HepG2 (cell line): ENCODE results near the gene LENEP. TPM values are rescaled to one million over a fixed set of nuclear protein-coding genes. Genes with fewer than 3 reads are reported as not detected.

ENCODE experiments used
- AHDC1 ChIP-seq: sonication (generic); formaldehyde crosslinking; IDR thresholded peaks from 2 replicates; pipeline ENCODE4 v1.5.1; 2020; ENCODE audit warnings: mild to moderate bottlenecking, missing genetic modification reagents, borderline replicate concordance
- CCAR2 ChIP-seq: fragments of 200-400 bp; formaldehyde crosslinking; optimal IDR thresholded peaks from 2 replicates; pipeline ENCODE3; 2018; ENCODE audit warnings: low read depth, mild to moderate bottlenecking, low read length, moderate library complexity
- DRAP1 ChIP-seq: IDR thresholded peaks from 2 replicates; pipeline ENCODE4 v1.6.1; 2016; ENCODE audit warnings: missing genetic modification reagents, missing compliant biosample characterization
- EEA1 ChIP-seq: sonication (generic); formaldehyde crosslinking; IDR thresholded peaks from 2 replicates; pipeline ENCODE4 v1.5.1; 2020; ENCODE audit warnings: mild to moderate bottlenecking, missing genetic modification reagents, borderline replicate concordance
- EP300 ChIP-seq, 3 experiments: sonication (generic) in 1 of 3; formaldehyde crosslinking in 1 of 3; IDR thresholded peaks; 2 replicates each; pipeline versions ENCODE4 v1.5.1 to v1.6.1; 2011 to 2020; ENCODE audit warnings: low read depth in 2 of 3, low read length in 2 of 3, borderline replicate concordance in 1 of 3, improper control_type of control experiment in 1 of 3, mild to moderate bottlenecking in 1 of 3, missing genetic modification reagents in 1 of 3, moderate library complexity in 1 of 3
- GATAD1 ChIP-seq: IDR thresholded peaks from 2 replicates; pipeline ENCODE4 v1.6.1; 2016; ENCODE audit warnings: missing genetic modification reagents, missing compliant biosample characterization
- HDAC2 ChIP-seq: sonication (generic); formaldehyde crosslinking; IDR thresholded peaks from 2 replicates; pipeline ENCODE4 v1.4.0; 2020; ENCODE audit warnings: missing genetic modification reagents
- KMT2A ChIP-seq: sonication (generic); formaldehyde crosslinking; IDR thresholded peaks from 2 replicates; pipeline ENCODE4 v1.4.0; 2020; ENCODE audit warnings: missing genetic modification reagents
- MAFK ChIP-seq, 2 experiments: IDR thresholded peaks in 1 of 2; conservative IDR thresholded peaks in 1 of 2; 2 replicates each; pipeline ENCODE4 v1.6.1; 2011; ENCODE audit warnings: improper control_type of control experiment in 2 of 2, low read length in 2 of 2
- NFYC ChIP-seq: IDR thresholded peaks from 2 replicates; pipeline ENCODE4 v1.6.1; 2016; ENCODE audit warnings: missing genetic modification reagents, missing compliant biosample characterization
- NR2F2 ChIP-seq: IDR thresholded peaks from 2 replicates; pipeline ENCODE4 v1.6.1; 2012; ENCODE audit warnings: low read depth, inconsistent platforms, borderline replicate concordance
- SKI ChIP-seq: fragments of 450-650 bp; IDR thresholded peaks from one replicate; pipeline ENCODE4 v1.6.1; 2018; ENCODE audit warnings: mild to moderate bottlenecking; ENCODE audit not compliant: partially characterized antibody
- SP5 ChIP-seq: IDR thresholded peaks from 2 replicates; pipeline ENCODE4 v1.6.1; 2016; ENCODE audit warnings: low read depth, borderline replicate concordance
- STAT5B ChIP-seq: sonication (generic); formaldehyde crosslinking; IDR thresholded peaks from 2 replicates; pipeline ENCODE4 v1.4.0; 2020; ENCODE audit warnings: missing genetic modification reagents
- ZFAT ChIP-seq: sonication (generic); formaldehyde crosslinking; conservative IDR thresholded peaks from 2 replicates; pipeline ENCODE4 v1.8.1; 2023; ENCODE audit warnings: missing genetic modification reagents, inconsistent platforms
- ZNF10 ChIP-seq: sonication (generic); formaldehyde crosslinking; IDR thresholded peaks from 2 replicates; pipeline ENCODE4 v1.4.0; 2020; ENCODE audit warnings: mild to moderate bottlenecking, low read depth, missing genetic modification reagents, borderline replicate concordance
- ZNF530 ChIP-seq: sonication (generic); formaldehyde crosslinking; IDR thresholded peaks from 2 replicates; pipeline ENCODE4 v1.5.0; 2020; ENCODE audit warnings: low read depth, mild to moderate bottlenecking, missing genetic modification reagents
- ZNF547 ChIP-seq: sonication (generic); formaldehyde crosslinking; IDR thresholded peaks from 2 replicates; pipeline ENCODE4 v1.5.1; 2020; ENCODE audit warnings: mild to moderate bottlenecking, missing genetic modification reagents
- ZNF552 ChIP-seq: sonication (generic); formaldehyde crosslinking; IDR thresholded peaks from 2 replicates; pipeline ENCODE4 v1.9.0; 2022; ENCODE audit warnings: missing genetic modification reagents, mild to moderate bottlenecking, borderline replicate concordance
- ZNF644 ChIP-seq: IDR thresholded peaks from 2 replicates; pipeline ENCODE4 v1.6.1; 2016; ENCODE audit warnings: low read depth
- ZNF749 ChIP-seq: sonication (generic); formaldehyde crosslinking; IDR thresholded peaks from 2 replicates; pipeline ENCODE4 v1.8.0; 2022; ENCODE audit warnings: mild to moderate bottlenecking, missing genetic modification reagents, moderate library complexity, borderline replicate concordance
- ZNF790 ChIP-seq: sonication (generic); formaldehyde crosslinking; IDR thresholded peaks from 2 replicates; pipeline ENCODE4 v1.8.0; 2022; ENCODE audit warnings: missing genetic modification reagents, mild to moderate bottlenecking, borderline replicate concordance
- polyA plus RNA-seq, 8 experiments: library from polyadenylated mRNA; depleted of rRNA in 3 of 8; stranded (reverse) in 7 of 8; unstranded in 1 of 8; fragments of >200 nt; fragmentation: Illumina TruSeq in 4 of 8; extraction: Trizol in 4 of 8; gene quantifications; 2 replicates each; pipeline versions ENCODE4 v1.2.1 to v1.2.3, GENCODE V29; 2011 to 2016; ENCODE audit warnings: low read depth in 4 of 8, missing spikeins in 1 of 8, mixed read lengths in 1 of 8; ENCODE audit not compliant: insufficient read depth in 1 of 8
- total RNA-seq, 5 experiments: library from RNA; depleted of rRNA; stranded (reverse); fragments of >200 nt; fragmentation: Illumina TruSeq; extraction: Trizol; gene quantifications; 2 replicates each; pipeline ENCODE4 v1.2.3, GENCODE V29; 2016; ENCODE audit warnings: low read depth in 1 of 5

Gene LENEP
- total and polyA plus RNA-seq, 2 of the 13 experiments (the other 11 are each of a cell fraction or from before 2014, with no cell fraction given), result 0.29 TPM; not detected in 1

GRCh38 chr1:154970631-154971340 is 22.6 kb upstream of the LENEP start, which contains the start of gene SHC1 (continued):
- peak; percentile 67; the same call in 1 of the 2 replicates for TF ChIP-seq SP5
- peak in 1 of 2 experiments; percentile 20; a peak in 1 of 4 replicates for TF ChIP-seq MAFK (conservative IDR thresholded peaks at IDR 0.05 in 1 of 2, IDR thresholded peaks at IDR 0.05 in 1 of 2; ENCODE audit: low read length in 2 of 2)
- 0 out of 2 replicates have a peak, but pooled peaks have one; percentile 30 for TF ChIP-seq KMT2A (CRISPR knock-in tag)
- TF ChIP-seq ZNF644 (CRISPR knock-in tag), result no peak
- no peak for TF ChIP-seq SKI
- TF ChIP-seq NR2F2, result no peak
- no peak for TF ChIP-seq ZNF10
- TF ChIP-seq ZNF547 (CRISPR knock-in tag), result no peak
- peak; percentile 93 for TF ChIP-seq DRAP1 (CRISPR knock-in tag)
- TF ChIP-seq EEA1 (CRISPR knock-in tag), result no peak
- peak in 1 of 2 experiments; percentile 40; a peak in 1 of 4 replicates for TF ChIP-seq EP300 (IDR thresholded peaks at IDR 0.05; ENCODE audit: low read depth in 2 of 2, low read length in 2 of 2)
- 0 out of 2 replicates have a peak, but pooled peaks have one; percentile 5 for TF ChIP-seq EP300 (CRISPR knock-in tag; IDR thresholded peaks at IDR 0.05; ENCODE audit: borderline replicate concordance)
- TF ChIP-seq ZNF552 (CRISPR knock-in tag), result no peak
- no peak for TF ChIP-seq HDAC2 (CRISPR knock-in tag)
- TF ChIP-seq CCAR2, result peak; percentile 55
- TF ChIP-seq ZNF790 (CRISPR knock-in tag), result no peak
- no peak for TF ChIP-seq STAT5B
- TF ChIP-seq GATAD1 (CRISPR knock-in tag), result peak; percentile 12; the same call in 1 of the 2 replicates
- peak; percentile 65 for TF ChIP-seq NFYC (CRISPR knock-in tag)
- no peak for TF ChIP-seq ZFAT (CRISPR knock-in tag)
- no peak for TF ChIP-seq ZNF749
- no peak for TF ChIP-seq ZNF530 (CRISPR knock-in tag)
- no peak for TF ChIP-seq AHDC1 (CRISPR knock-in tag)
